PC-9 (cell line): ENCODE data around the gene TMEM117.

Experiments used
- EZH2 ChIP-seq: fragments of 200-600 bp; sonication (generic); IDR thresholded peaks from 2 replicates; pipeline ENCODE4 v1.8.0; 2017; ENCODE audit warnings: antibody characterized with exemption, low read depth
- TF ChIP-seq, protein P1 (sequence below): fragments of 200-600 bp; sonication (generic); conservative IDR thresholded peaks from 2 replicates; pipeline ENCODE4 v1.6.1; 2017; ENCODE audit warnings: mixed run types, antibody characterized with exemption, mild to moderate bottlenecking, moderate library complexity

DNA sequence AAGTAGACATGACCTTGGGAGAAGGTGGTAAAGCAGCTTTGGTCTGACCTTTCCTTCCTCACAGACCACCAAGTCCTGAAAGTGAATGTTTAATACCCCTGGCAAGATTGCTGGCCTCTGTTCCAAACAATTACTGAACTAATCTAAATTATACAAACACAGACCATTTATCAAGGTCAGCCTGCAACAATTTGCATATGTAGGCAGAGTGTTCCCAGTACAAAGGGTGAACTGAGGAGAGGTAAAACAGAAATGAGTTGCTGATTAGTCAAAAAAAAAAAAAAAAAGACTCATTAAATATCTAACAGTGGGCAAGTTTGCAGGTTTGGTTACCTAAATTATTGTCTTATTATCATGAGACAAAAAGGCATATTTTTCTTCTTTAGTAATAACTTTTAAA is 506.5 kb downstream of the TMEM117 start:
- TF ChIP-seq, protein P1, sequence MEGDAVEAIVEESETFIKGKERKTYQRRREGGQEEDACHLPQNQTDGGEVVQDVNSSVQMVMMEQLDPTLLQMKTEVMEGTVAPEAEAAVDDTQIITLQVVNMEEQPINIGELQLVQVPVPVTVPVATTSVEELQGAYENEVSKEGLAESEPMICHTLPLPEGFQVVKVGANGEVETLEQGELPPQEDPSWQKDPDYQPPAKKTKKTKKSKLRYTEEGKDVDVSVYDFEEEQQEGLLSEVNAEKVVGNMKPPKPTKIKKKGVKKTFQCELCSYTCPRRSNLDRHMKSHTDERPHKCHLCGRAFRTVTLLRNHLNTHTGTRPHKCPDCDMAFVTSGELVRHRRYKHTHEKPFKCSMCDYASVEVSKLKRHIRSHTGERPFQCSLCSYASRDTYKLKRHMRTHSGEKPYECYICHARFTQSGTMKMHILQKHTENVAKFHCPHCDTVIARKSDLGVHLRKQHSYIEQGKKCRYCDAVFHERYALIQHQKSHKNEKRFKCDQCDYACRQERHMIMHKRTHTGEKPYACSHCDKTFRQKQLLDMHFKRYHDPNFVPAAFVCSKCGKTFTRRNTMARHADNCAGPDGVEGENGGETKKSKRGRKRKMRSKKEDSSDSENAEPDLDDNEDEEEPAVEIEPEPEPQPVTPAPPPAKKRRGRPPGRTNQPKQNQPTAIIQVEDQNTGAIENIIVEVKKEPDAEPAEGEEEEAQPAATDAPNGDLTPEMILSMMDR = no peak
- TF ChIP-seq EZH2 = no peak
